IPS-NIHi11 (cell line): ENCODE results near the gene IFNA6.
A peak's percentile ranks its signal among the peaks of the same experiment; 100 is the strongest.

Source experiments
- DNase-seq: peaks from one replicate; pipeline ENCODE4 v3.0.0; 2012; ENCODE audit warnings: mixed read lengths, low spot score

IFNA6 gene

DNA sequence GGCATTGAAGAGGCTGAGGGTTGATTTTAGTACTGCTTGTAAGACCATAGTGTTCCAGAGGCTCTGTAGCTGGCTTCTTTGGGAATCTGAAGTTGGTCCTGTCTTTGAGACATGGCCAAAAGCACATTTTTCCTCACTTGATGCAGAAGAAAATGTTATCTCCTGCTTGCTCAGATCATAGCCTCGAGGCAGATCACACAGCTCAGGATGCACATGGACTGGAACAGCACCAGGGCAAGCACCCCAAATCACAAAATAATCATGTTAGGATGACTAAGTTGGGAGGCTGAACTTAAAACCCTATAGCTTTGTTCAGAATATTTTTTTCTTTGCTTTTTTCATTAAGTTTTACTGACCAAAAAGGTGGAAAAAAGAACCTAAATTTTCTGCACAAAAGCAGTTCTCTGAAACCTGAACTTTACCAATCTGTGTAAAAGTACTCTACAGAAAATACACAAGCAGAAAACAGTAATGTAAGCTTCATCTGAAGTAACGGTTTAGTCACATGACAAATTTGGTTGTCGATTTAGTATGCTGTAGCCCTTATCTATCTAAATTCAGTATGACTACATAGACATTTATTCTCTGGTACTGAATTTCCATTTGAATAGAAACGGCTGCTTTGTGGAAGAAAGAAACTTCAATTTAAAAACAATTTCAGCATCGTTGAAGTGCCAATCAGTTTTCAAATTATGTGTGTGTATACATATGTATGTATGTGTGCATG, 18.8 kb downstream of the IFNA6 start:
- DNase-seq = no peak

GRCh38 chr9:21326526-21327139, 24.1 kb downstream of the IFNA6 start:
- DNase-seq = peak; percentile 32

DNA sequence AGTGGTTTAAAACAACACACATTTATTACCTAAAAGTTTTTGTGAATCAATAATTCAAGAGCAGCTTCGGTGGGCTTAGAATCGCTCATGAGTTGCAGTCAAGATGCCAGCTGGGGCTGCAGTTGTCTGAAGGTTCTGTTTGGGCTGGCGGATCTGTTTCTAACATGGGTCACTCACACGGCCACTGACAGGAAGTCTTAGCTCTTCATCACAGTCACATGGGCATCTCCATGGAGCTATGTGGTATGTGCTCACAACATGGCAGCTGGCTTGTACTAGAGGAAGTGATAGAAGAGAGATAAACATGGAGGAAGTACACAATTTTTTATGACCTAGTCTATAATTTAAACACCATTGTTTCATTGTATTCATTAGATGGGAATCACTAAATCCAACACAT, 26.6 kb downstream of the IFNA6 start:
- no peak for DNase-seq

DNA sequence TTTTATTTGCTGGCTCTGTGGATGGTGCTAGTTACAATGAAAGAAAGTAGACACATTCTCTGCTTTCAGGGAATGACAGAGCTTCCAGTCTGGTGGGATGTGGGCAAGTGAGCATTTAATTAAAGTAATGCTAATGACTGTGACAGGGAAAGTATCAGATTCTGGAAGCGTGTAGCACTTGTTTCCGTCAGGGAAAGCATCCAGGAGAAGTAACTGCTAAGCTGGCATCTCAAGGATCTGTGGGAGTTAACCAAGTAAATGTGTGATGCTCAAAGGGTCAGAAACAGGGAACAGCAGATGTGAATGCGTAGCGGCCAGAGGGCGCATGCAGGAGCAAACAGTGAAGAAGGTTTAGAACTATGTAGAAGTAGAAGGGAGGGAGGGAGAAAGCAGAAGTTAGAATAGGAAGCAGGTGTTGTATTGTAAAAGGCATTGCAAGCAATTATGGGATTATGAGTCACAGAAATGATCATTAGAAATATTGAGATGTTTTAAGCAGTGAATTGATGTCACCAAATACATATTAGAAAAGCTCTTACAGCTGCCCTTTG, 27.7 kb downstream of the IFNA6 start:
- DNase-seq = no peak

- no peak for DNase-seq
Measured at GRCh38 chr9:21320465-21320864, 30.2 kb downstream of the IFNA6 start.

DNA sequence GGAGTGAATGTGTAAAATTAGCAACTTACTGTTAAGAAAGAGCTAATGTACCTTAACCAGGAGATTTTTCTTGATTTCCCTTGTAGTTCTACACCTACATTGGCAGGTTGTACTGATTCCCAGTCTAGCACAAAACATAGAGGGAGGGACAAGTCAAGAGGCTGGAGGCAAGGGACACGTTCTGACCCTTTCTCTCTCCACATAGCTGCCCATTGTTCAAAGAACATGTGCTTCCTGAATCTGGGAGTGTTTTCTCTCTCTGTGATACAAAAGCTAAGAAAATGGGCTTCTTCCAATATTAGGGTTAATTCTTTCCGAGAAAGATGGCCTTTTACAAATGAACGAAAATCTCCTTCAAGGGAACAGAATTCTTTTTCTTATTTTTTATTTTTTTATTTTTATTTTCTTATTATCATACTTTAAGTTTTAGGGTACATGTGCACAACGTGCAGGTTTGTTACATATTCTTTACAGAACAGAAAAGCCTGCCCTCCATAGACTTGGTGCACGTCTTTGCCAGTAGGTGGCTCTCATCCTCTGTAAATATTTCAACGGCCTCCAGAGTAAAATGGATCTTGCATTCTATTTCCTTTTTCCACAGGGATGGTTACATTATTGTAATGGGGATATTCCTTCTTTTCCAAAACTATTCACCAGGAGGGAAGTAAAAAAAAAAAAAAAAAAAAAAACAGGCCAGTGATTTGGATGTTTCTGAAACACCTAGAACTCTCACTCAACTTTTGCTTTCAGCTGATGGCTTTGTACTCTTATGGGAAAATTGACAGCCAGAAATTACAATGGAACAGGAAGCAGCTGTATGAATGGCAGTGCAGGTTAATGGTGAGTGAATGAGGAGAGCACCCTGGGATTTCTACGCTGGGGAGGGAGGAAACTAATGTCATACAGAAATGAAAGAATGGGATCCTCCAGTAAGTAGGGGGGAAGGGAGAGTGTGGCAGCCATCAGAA, 32.4 kb downstream of the IFNA6 start:
- peak; percentile 29 for DNase-seq

DNA sequence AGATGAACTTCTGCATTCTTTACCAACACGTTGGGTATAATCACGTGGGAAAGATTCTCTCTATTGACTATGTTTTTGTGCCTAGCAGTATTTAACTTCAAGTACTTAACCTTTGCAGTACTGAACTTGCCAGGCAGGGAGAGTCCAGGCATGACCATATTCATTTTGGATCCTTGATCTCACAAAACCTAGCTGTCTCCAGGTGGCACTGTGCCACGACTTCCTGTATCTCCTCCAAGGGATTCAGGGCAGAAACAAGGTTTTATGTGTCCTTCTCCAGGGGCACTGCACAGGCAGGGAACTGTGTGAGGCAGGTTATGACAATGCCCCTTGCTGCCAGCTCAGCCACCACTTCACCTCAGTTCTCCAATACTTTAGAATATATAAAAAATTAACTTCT, 33.8 kb downstream of the IFNA6 start:
- DNase-seq = no peak

DNA sequence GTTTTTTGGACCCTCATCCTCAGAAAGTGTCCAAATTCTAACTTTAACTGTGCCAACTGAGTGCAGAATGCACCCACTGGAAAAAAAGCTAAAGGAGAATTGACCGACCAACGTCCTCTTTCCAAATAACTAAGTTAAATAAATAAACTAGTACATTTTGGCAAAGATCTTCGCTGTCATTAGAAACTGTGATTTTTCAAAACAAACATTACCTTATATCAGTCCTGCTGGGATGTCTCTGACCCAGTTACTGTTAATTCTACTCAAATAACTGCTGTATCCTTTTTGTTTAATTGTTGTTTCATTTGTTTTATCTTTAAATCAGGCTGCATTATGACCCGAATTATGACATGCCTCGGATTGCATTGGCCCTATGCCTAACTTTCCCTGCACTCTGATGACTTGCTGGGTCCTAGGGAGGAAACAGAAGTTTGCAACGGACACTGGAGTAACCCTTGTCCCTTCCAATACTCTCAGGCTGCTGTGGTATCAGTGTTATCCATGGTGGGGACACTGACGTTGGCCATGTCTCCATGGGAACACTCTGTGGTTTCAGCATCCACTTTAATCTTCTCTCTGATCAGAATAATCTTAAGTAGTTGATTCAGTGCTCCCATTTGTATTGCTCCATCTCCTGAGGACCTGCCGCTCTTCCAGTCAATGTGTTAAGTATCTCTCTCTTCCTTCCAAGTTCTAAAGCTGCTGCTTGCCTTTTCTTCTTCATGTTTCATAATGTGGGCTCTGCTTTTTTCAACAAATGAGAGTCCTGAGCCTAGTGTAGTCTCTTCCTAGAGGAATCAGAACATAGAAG, 34.5 kb downstream of the IFNA6 start:
- DNase-seq = no peak

GRCh38 chr9:21314152-21314551, 36.5 kb downstream of the IFNA6 start:
- no peak for DNase-seq

DNA sequence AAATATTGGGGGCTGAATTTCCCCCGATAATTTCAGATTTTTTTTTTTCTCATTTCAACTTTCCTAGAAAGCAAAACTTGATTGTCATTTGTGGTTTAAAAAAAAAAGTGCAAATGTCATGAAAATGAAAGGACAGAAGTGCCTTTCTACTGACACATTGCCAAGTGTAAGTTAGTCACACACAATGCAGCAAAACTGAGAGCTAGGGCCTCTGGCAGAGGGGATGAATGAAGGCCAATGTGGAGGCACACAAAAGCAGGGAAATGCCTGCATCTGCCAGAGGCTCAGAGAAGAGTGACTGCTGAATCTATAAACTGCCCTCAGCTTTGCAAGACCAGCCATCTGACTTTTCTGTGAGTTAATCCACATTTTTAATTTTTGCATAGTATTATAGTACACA, 38.8 kb downstream of the IFNA6 start:
- no peak for DNase-seq

- no peak for DNase-seq
Measured at GRCh38 chr9:21305213-21305612, 45.5 kb downstream of the IFNA6 start, which contains the start of gene IFNA5. IFNA5 (minus strand) TSS chr9:21305313; CDS start chr9:21305256, 57 bp downstream.
